ENCODE data around the gene AQP9. TPM values are rescaled to one million over a fixed set of nuclear protein-coding genes. Genes with fewer than 3 reads are reported as not detected.
"Not testable (repeated sequence)": the region's sequence is repeated elsewhere in the genome, so short reads cannot be mapped to it uniquely, and the experiment has no call there.

AQP9 gene
- total RNA-seq (1 to 10 TPM in 1 of 2 donors, under 1 TPM in 1; 0.17 to 5.6 TPM), polyA plus RNA-seq (ENCODE audit: insufficient read length in 2 of 2) (under 1 TPM in 1 of 2 donors, not detected in 1; 0.30 TPM)
- long read RNA-seq, donor 1 = 0 reads
- long read RNA-seq, donor 2 = 0 reads
- long read RNA-seq, donor 3 = 0 reads
- long read RNA-seq, donor 4 = 0 reads

DNA sequence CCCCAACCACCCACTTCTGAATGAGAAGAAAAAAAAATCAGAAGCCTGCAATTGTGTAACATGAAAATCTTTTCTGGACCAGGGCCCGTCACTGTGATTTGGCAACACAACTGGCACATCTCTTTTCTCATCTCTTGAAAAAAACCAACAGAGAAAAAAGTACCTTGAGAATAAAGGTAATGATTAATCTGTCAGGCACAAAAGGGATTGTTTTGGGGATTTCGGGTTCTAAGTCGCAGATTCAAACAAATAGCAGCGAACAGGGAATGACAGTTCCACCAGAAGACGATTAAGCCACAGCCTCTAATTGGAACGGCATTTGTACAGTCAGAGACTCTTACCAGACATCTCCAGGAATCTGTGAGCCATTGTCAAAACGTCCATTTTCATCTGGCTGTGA lies at the start of gene AQP9:
AQP9 (plus strand) TSS at position 276 of the 400 bp plus-strand sequence. CDS start 185 bp downstream, outside the sequence.
- no peak within 1 kb of the TSS for H3K4me3 ChIP-seq (ENCODE audit: low read depth, low read length)
- no peaks in the 10 kb centered on the region for H3K27me3 ChIP-seq (ENCODE audit: control insufficient read depth, insufficient read depth, low read length)
- no peak within 1 kb of the TSS for H3K27ac ChIP-seq (ENCODE audit: low read depth, low read length)
- H3K9me3 ChIP-seq (ENCODE audit: control insufficient read depth, insufficient read depth, low read length) = no peaks in the 10 kb centered on the region
- WGBS (ENCODE audit: insufficient coverage) = 85% methylated on average over 6 of the region's 7 CpGs
- no peak for DNase-seq (ENCODE audit: low read depth in 4 of 6, low spot score in 6 of 6)
- no peaks in the 10 kb centered on the region for H3K4me1 ChIP-seq (ENCODE audit: control insufficient read depth, insufficient read depth, low read length)
- no peaks in the 10 kb centered on the region for H3K36me3 ChIP-seq (ENCODE audit: control insufficient read depth, insufficient read depth, low read length)

GRCh38 chr15:58095415-58095814 lies 42.8 kb upstream of the AQP9 start:
- Histone ChIP-seq H3K36me3 (ENCODE audit: control insufficient read depth, insufficient read depth, low read length) (no peaks in the 10 kb centered on the region), H3K9me3 (ENCODE audit: control insufficient read depth, insufficient read depth, low read length) (no peaks in the 10 kb centered on the region), H3K27ac (ENCODE audit: low read depth, low read length) (no peak overlapping the region), H3K4me1 (ENCODE audit: control insufficient read depth, insufficient read depth, low read length) (no peaks in the 10 kb centered on the region), H3K4me3 (ENCODE audit: low read depth, low read length) (no peak overlapping the region), H3K27me3 (ENCODE audit: control insufficient read depth, insufficient read depth, low read length) (no peaks in the 10 kb centered on the region)
- WGBS (ENCODE audit: insufficient coverage) = 80% methylated on average over 1 of the region's 2 CpGs
- no peak for DNase-seq (ENCODE audit: low read depth in 4 of 6, low spot score in 6 of 6)

- H3K4me1 ChIP-seq (ENCODE audit: control insufficient read depth, insufficient read depth, low read length) = no peaks in the 10 kb centered on the region
- H3K9me3 ChIP-seq (ENCODE audit: control insufficient read depth, insufficient read depth, low read length) = no peaks in the 10 kb centered on the region
- no peak for DNase-seq (ENCODE audit: low read depth in 4 of 6, low spot score in 6 of 6)
- WGBS (ENCODE audit: insufficient coverage) = no CpG with 5 or more reads among the region's 6 CpGs
- no peak overlapping the region for H3K27ac ChIP-seq (ENCODE audit: low read depth, low read length)
- H3K4me3 ChIP-seq (ENCODE audit: low read depth, low read length) = no peak overlapping the region
- no peaks in the 10 kb centered on the region for H3K36me3 ChIP-seq (ENCODE audit: control insufficient read depth, insufficient read depth, low read length)
- no peaks in the 10 kb centered on the region for H3K27me3 ChIP-seq (ENCODE audit: control insufficient read depth, insufficient read depth, low read length)
These were observed 41.6 kb upstream of the AQP9 start for GRCh38 chr15:58096529-58097084.

DNA sequence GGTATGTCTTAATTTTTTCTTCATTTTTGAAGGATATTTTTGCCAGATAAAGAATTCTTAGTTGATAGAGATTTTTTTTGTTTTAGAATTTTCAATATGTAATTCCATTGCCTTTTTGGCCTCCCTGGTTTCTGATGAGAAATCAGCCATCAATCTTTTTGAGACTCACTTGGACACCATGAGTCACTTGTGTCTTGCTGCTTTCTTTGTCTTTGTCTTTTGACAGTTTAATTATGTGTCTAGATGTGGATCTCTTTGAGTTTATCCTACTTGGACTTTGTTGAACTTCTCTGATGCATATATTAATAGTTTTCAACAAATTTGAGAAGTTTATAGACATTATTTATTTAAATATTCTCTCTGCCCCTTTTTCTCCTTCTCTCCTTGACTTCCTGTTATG lies 34.7 kb upstream of the AQP9 start:
- H3K4me1 ChIP-seq (ENCODE audit: control insufficient read depth, insufficient read depth, low read length) = no peaks in the 10 kb centered on the region
- H3K9me3 ChIP-seq (ENCODE audit: control insufficient read depth, insufficient read depth, low read length) = no peaks in the 10 kb centered on the region
- no peaks in the 10 kb centered on the region for H3K27me3 ChIP-seq (ENCODE audit: control insufficient read depth, insufficient read depth, low read length)
- H3K4me3 ChIP-seq (ENCODE audit: low read depth, low read length) = no peak overlapping the region
- H3K36me3 ChIP-seq (ENCODE audit: control insufficient read depth, insufficient read depth, low read length) = no peaks in the 10 kb centered on the region
- no peak for DNase-seq (ENCODE audit: low read depth in 4 of 6, low spot score in 6 of 6)
- H3K27ac ChIP-seq (ENCODE audit: low read depth, low read length) = no peak overlapping the region

- Histone ChIP-seq H3K36me3 (ENCODE audit: control insufficient read depth, insufficient read depth, low read length) (no peaks in the 10 kb centered on the region), H3K27me3 (ENCODE audit: control insufficient read depth, insufficient read depth, low read length) (no peaks in the 10 kb centered on the region)
- WGBS (ENCODE audit: insufficient coverage) = 94% methylated on average over 2 of the region's 2 CpGs
These were observed 30.1 kb upstream of the AQP9 start for GRCh38 chr15:58108117-58108516.

DNA sequence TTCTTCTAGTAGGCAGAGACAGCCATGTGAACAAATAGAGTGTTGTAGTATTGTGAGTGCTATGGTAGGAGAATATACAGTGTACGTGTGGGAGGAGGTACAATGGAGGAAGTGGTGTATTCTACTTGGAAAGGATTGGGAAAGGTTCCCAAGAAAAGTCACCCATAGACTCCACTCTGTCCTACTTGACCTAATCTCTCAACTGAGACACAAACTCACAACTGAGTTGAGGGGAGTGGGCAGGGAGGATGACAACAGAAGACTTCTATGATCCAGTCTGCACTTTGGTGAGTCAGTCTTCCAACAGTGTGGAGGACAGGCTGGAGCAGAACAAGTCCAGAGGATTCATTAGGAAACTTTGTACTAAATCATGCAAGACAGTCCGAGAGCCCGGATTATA lies 28.8 kb upstream of the AQP9 start:
- no peak overlapping the region for H3K27ac ChIP-seq (ENCODE audit: low read depth, low read length)
- no peaks in the 10 kb centered on the region for H3K9me3 ChIP-seq (ENCODE audit: control insufficient read depth, insufficient read depth, low read length)
- H3K27me3 ChIP-seq (ENCODE audit: control insufficient read depth, insufficient read depth, low read length) = no peaks in the 10 kb centered on the region
- no peak overlapping the region for H3K4me3 ChIP-seq (ENCODE audit: low read depth, low read length)
- no peaks in the 10 kb centered on the region for H3K36me3 ChIP-seq (ENCODE audit: control insufficient read depth, insufficient read depth, low read length)
- no peak for DNase-seq (ENCODE audit: low read depth in 4 of 6, low spot score in 6 of 6)
- no peaks in the 10 kb centered on the region for H3K4me1 ChIP-seq (ENCODE audit: control insufficient read depth, insufficient read depth, low read length)
- WGBS (ENCODE audit: insufficient coverage) = 100% methylated on average over 2 of the region's 3 CpGs

More at GRCh38 chr15:58108117-58108516, 30.1 kb upstream of the AQP9 start:
- no peak overlapping the region for H3K4me3 ChIP-seq (ENCODE audit: low read depth, low read length)
- H3K27ac ChIP-seq (ENCODE audit: low read depth, low read length) = no peak overlapping the region
- H3K4me1 ChIP-seq (ENCODE audit: control insufficient read depth, insufficient read depth, low read length) = no peaks in the 10 kb centered on the region
- no peak for DNase-seq (ENCODE audit: low read depth in 4 of 6, low spot score in 6 of 6)
- no peaks in the 10 kb centered on the region for H3K9me3 ChIP-seq (ENCODE audit: control insufficient read depth, insufficient read depth, low read length)

DNA sequence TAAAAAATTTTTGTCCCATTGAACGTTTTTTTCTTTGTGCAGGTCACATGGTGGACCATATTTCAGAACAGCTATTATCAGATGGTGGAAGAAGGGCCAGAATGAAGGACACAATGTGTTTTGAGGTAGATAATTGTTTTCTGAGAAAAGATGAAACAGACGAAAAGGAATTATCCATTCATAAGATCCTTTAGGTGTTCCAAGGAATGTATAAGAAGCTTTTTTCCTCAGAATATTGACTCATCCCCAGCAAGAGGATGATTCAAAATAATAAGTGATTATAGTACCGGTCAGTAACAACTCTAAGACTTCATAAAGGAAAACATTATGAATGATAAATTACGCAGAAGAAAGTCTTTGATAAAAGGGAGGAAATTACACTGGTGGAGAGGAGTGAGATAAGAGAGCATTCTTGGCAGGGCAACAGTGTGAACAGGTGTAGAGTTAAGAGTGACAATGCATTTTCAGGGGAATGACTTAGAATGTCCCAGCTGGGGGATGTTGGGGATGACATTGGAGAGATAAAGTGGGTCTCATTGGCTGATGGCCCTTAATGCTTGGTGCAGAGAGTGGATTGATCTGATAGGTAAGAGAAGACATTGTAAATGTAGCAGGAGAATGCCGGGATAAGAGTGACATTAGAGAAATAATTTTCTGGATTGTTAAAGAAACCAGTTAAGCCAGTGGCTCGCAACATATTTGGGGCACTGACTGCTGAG lies 27.0 kb upstream of the AQP9 start:
- H3K4me1 ChIP-seq (ENCODE audit: control insufficient read depth, insufficient read depth, low read length) = no peaks in the 10 kb centered on the region
- 100% methylated on average over 1 of the region's 6 CpGs for WGBS (ENCODE audit: insufficient coverage)
- H3K27ac ChIP-seq (ENCODE audit: low read depth, low read length) = no peak overlapping the region
- no peak overlapping the region for H3K4me3 ChIP-seq (ENCODE audit: low read depth, low read length)
- no peak for DNase-seq (ENCODE audit: low read depth in 4 of 6, low spot score in 6 of 6)
- no peaks in the 10 kb centered on the region for H3K27me3 ChIP-seq (ENCODE audit: control insufficient read depth, insufficient read depth, low read length)
- no peaks in the 10 kb centered on the region for H3K9me3 ChIP-seq (ENCODE audit: control insufficient read depth, insufficient read depth, low read length)
- H3K36me3 ChIP-seq (ENCODE audit: control insufficient read depth, insufficient read depth, low read length) = no peaks in the 10 kb centered on the region

- WGBS (ENCODE audit: insufficient coverage) = 92% methylated on average over 5 of the region's 5 CpGs
- Histone ChIP-seq H3K36me3 (ENCODE audit: control insufficient read depth, insufficient read depth, low read length) (no peaks in the 10 kb centered on the region), H3K27me3 (ENCODE audit: control insufficient read depth, insufficient read depth, low read length) (no peaks in the 10 kb centered on the region), H3K4me3 (ENCODE audit: low read depth, low read length) (no peak overlapping the region), H3K9me3 (ENCODE audit: control insufficient read depth, insufficient read depth, low read length) (no peaks in the 10 kb centered on the region), H3K27ac (ENCODE audit: low read depth, low read length) (no peak overlapping the region), H3K4me1 (ENCODE audit: control insufficient read depth, insufficient read depth, low read length) (no peaks in the 10 kb centered on the region)
- no peak for DNase-seq (ENCODE audit: low read depth in 4 of 6, low spot score in 6 of 6)
These were observed 26.5 kb upstream of the AQP9 start for GRCh38 chr15:58111718-58112104.

DNA sequence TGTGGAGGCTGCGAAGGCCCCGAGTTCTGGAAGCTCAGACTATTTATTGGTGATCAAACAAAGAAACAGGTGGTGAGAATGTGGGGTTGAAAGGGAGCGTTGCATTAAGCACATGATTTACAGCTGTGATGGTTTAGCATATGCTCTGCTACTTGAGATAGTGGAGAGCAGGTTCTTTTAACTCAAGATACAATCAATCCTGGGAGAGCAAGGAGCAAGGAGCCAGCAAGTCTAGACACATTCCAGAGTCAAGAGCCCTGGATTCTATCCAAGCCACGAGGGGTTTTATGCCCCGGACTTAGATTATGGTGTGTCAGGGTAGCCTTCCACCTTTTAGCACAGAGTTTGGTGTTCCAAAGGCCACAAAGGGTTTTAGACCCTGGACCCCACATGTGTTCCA lies 24.8 kb upstream of the AQP9 start:
- not testable (repeated sequence) for H3K27ac ChIP-seq (ENCODE audit: low read depth, low read length); H3K27me3 ChIP-seq (ENCODE audit: control insufficient read depth, insufficient read depth, low read length); H3K4me3 ChIP-seq (ENCODE audit: low read depth, low read length); H3K9me3 ChIP-seq (ENCODE audit: control insufficient read depth, insufficient read depth, low read length); H3K4me1 ChIP-seq (ENCODE audit: control insufficient read depth, insufficient read depth, low read length); DNase-seq (ENCODE audit: low read depth in 4 of 6, low spot score in 6 of 6); H3K36me3 ChIP-seq (ENCODE audit: control insufficient read depth, insufficient read depth, low read length)
- 65% methylated on average over 3 of the region's 5 CpGs for WGBS (ENCODE audit: insufficient coverage)

GRCh38 chr15:58114388-58114787 lies 23.8 kb upstream of the AQP9 start:
- 71% methylated on average over 1 of the region's 3 CpGs for WGBS (ENCODE audit: insufficient coverage)

More at GRCh38 chr15:58114388-58114787, 23.8 kb upstream of the AQP9 start:
- Histone ChIP-seq H3K4me3 (ENCODE audit: low read depth, low read length) (no peak overlapping the region), H3K36me3 (ENCODE audit: control insufficient read depth, insufficient read depth, low read length) (no peaks in the 10 kb centered on the region), H3K4me1 (ENCODE audit: control insufficient read depth, insufficient read depth, low read length) (no peaks in the 10 kb centered on the region), H3K27me3 (ENCODE audit: control insufficient read depth, insufficient read depth, low read length) (no peaks in the 10 kb centered on the region), H3K9me3 (ENCODE audit: control insufficient read depth, insufficient read depth, low read length) (no peaks in the 10 kb centered on the region), H3K27ac (ENCODE audit: low read depth, low read length) (no peak overlapping the region)
- DNase-seq (ENCODE audit: low read depth in 4 of 6, low spot score in 6 of 6) = no peak

Data from spinal cord (tissue), 10 donors.